HCT116 (cell line): ENCODE measurements around the gene CALHM2. TPM values are rescaled to one million over a fixed set of nuclear protein-coding genes. Genes with fewer than 3 reads are reported as not detected.
A peak's percentile ranks its signal among the peaks of the same experiment; 100 is the strongest.

ENCODE experiments used
- ATAC-seq: fragments of 200-7000 bp; cut with Tn5 transposase; 2 replicates; pipeline ENCODE4 v1.9.1; 2020; ENCODE audit warnings: mild to moderate bottlenecking, moderate library complexity
- BruUV-seq: library from RNA; stranded (reverse); fragments of 400-500 nt; replicated peaks from 2 replicates; lab custom pipeline; 2021; lab: Mats Ljungman, UMichigan
- CTCF ChIA-PET: fragments of 300-600 bp; sonication (Branson Sonifier 250); formaldehyde crosslinking; loops from one replicate; lab custom pipeline; 2021; ENCODE audit warnings: antibody characterized with exemption; lab: Charles Lee
- POLR2A ChIA-PET: fragments of 300-600, 350-600 bp; sonication (Branson Sonifier 250); formaldehyde crosslinking; loops from one replicate; lab custom pipeline; 2021; ENCODE audit warnings: antibody characterized with exemption; lab: Charles Lee
- RAD21 ChIA-PET, 2 experiments: fragments of 300-600 bp; sonication (Branson Sonifier 250); formaldehyde crosslinking; loops; one replicate each; lab custom pipeline; 2023; ENCODE audit warnings: low total read pairs in 2 of 2; ENCODE audit not compliant: uncharacterized antibody in 2 of 2, unreplicated experiment in 2 of 2, low non-redundant PET in 1 of 2; lab: Charles Lee
- DNase-seq: peaks from one replicate; pipeline ENCODE4 v3.0.0-alpha.2; 2010; ENCODE audit warnings: low read depth, low spot score
- H2AFZ ChIP-seq: fragments of 200-600 bp; shearing (Covaris generic), sonication (generic); 2 replicates; pipeline ENCODE4 v1.6.1; 2017; ENCODE audit warnings: low read depth, mixed run types, mixed read lengths, antibody characterized with exemption, low read length; ENCODE audit not compliant: poor library complexity, severe bottlenecking
- H3K27ac ChIP-seq: 2 replicates; pipeline ENCODE4 v1.5.1; 2012; ENCODE audit warnings: low read depth, low read length
- H3K27me3 ChIP-seq: fragments of 200-600 bp; sonication (generic); 2 replicates; pipeline ENCODE4 v1.6.1; 2016; ENCODE audit warnings: mixed run types, low read length, mixed read lengths; ENCODE audit not compliant: insufficient read depth
- H3K36me3 ChIP-seq, 2 experiments: fragments of 200-500 bp in 1 of 2; fragments of 200-600 bp in 1 of 2; sonication (Bioruptor generic) in 1 of 2; sonication (generic) in 1 of 2; 2 replicates each; pipeline versions ENCODE4 v1.5.1 to v1.6.1; 2014 to 2016; ENCODE audit warnings: low read length in 2 of 2, inconsistent platforms in 1 of 2, mixed read lengths in 1 of 2, mixed run types in 1 of 2; ENCODE audit not compliant: insufficient read depth in 2 of 2, control insufficient read depth in 1 of 2
- H3K4me1 ChIP-seq, 2 experiments: fragments of 200-600 bp in 1 of 2; sonication (generic) in 1 of 2; 2 replicates each; pipeline versions ENCODE4 v1.5.1 to v1.6.1; 2012 to 2017; ENCODE audit warnings: low read length in 2 of 2, inconsistent platforms in 1 of 2, mild to moderate bottlenecking in 1 of 2, mixed read lengths in 1 of 2, mixed run types in 1 of 2, moderate library complexity in 1 of 2; ENCODE audit not compliant: insufficient read depth in 2 of 2, control insufficient read depth in 1 of 2
- H3K4me2 ChIP-seq: fragments of 200-600 bp; sonication (generic); 2 replicates; pipeline ENCODE4 v1.6.1; 2017; ENCODE audit warnings: mixed run types, low read length, mixed read lengths
- H3K4me3 ChIP-seq, 2 experiments: fragments of 200-600 bp in 1 of 2; sonication (generic) in 1 of 2; replicated peaks in 1 of 2; 2 replicates each; pipeline ENCODE4 v1.5.1; 2011 to 2016; ENCODE audit warnings: low read length in 2 of 2, control low read depth in 1 of 2, low read depth in 1 of 2, mild to moderate bottlenecking in 1 of 2, mixed read lengths in 1 of 2, mixed run types in 1 of 2
- H3K79me2 ChIP-seq: fragments of 200-600 bp; sonication (generic); 2 replicates; pipeline ENCODE4 v1.6.1; 2017; ENCODE audit warnings: mild to moderate bottlenecking, mixed run types, low read length, moderate library complexity, mixed read lengths; ENCODE audit not compliant: insufficient read depth
- H3K9ac ChIP-seq: fragments of 200-600 bp; sonication (generic); 2 replicates; pipeline ENCODE4 v1.6.1; 2016; ENCODE audit warnings: low read length, mixed read lengths
- H3K9me2 ChIP-seq: fragments of 200-600 bp; sonication (generic), shearing (Covaris generic); 2 replicates; pipeline ENCODE4 v1.6.1; 2017; ENCODE audit warnings: mixed run types, mild to moderate bottlenecking, moderate library complexity; ENCODE audit not compliant: insufficient read depth
- H3K9me3 ChIP-seq, 2 experiments: fragments of 200-500 bp in 1 of 2; fragments of 200-600 bp in 1 of 2; sonication (Bioruptor generic) in 1 of 2; sonication (generic) in 1 of 2; 2 replicates each; pipeline ENCODE4 v1.6.1; 2014 to 2017; ENCODE audit warnings: low read length in 2 of 2, mixed read lengths in 2 of 2, inconsistent platforms in 1 of 2, low read depth in 1 of 2, mild to moderate bottlenecking in 1 of 2, mixed run types in 1 of 2, moderate library complexity in 1 of 2; ENCODE audit not compliant: control insufficient read depth in 1 of 2, insufficient read depth in 1 of 2
- H4K20me1 ChIP-seq: fragments of 200-600 bp; sonication (generic), shearing (Covaris generic); 2 replicates; pipeline ENCODE4 v1.6.1; 2017; ENCODE audit warnings: mixed run types, mild to moderate bottlenecking, moderate library complexity; ENCODE audit not compliant: insufficient read depth
- EZH2 ChIP-seq: fragments of 200-600 bp; sonication (generic); IDR thresholded peaks from 2 replicates; pipeline ENCODE4 v1.6.1; 2017; ENCODE audit warnings: antibody characterized with exemption, mixed run types
- EZH2phosphoT487 ChIP-seq: fragments of 200-600 bp; IDR thresholded peaks from 2 replicates; pipeline ENCODE4 v1.6.1; 2018; ENCODE audit warnings: antibody characterized with exemption, borderline replicate concordance
- FOSL1 ChIP-seq: IDR thresholded peaks from 2 replicates; pipeline ENCODE4 v1.6.1; 2012; ENCODE audit warnings: low read depth
- POLR2A ChIP-seq: IDR thresholded peaks from 2 replicates; pipeline ENCODE4 v1.7.0; 2011; ENCODE audit warnings: borderline replicate concordance; ENCODE audit not compliant: insufficient read depth, insufficient read length; ENCODE audit errors: extremely low read depth
- POLR2AphosphoS5 ChIP-seq: IDR thresholded peaks from 2 replicates; pipeline ENCODE4 v1.6.1; 2011; ENCODE audit warnings: mild to moderate bottlenecking, low read depth, low read length, moderate library complexity
- RAD21 ChIP-seq: IDR thresholded peaks from 2 replicates; pipeline ENCODE4 v1.6.1; 2012; ENCODE audit warnings: low read depth, mild to moderate bottlenecking
- SIN3A ChIP-seq: IDR thresholded peaks from 2 replicates; pipeline ENCODE4 v1.6.1; 2012; ENCODE audit warnings: low read depth
- SP1 ChIP-seq: IDR thresholded peaks from 2 replicates; pipeline ENCODE4 v1.6.1; 2012; ENCODE audit warnings: low read depth
- SRF ChIP-seq: IDR thresholded peaks from 2 replicates; pipeline ENCODE4 v1.6.1; 2012; ENCODE audit warnings: low read depth
- TCF7L2 ChIP-seq: IDR thresholded peaks from 2 replicates; pipeline ENCODE4 v1.7.0; 2011; ENCODE audit warnings: borderline replicate concordance, inconsistent platforms; ENCODE audit not compliant: insufficient read depth, insufficient read length; ENCODE audit errors: extremely low read depth
- YY1 ChIP-seq: IDR thresholded peaks from 2 replicates; pipeline ENCODE4 v1.6.1; 2011; ENCODE audit warnings: low read length, low read depth, moderate library complexity, mild to moderate bottlenecking; ENCODE audit not compliant: insufficient replicate concordance; ENCODE audit errors: extremely low read depth
- ZNF274 ChIP-seq: fragments of 200-500 bp; sonication (Bioruptor generic); IDR thresholded peaks from 2 replicates; pipeline ENCODE4 v1.6.1; 2014; ENCODE audit warnings: mild to moderate bottlenecking, low read depth, low read length, inconsistent platforms
- intact Hi-C: fragments of 100-400 bp; cut with micrococcal nuclease; formaldehyde crosslinking; loops from 2 replicates; pipeline ENCODE4 v1.10.0; 2022
- total RNA-seq: library from RNA; stranded (reverse); gene quantifications from one replicate; pipeline ENCODE4 v1.2.1, GENCODE V29; 2021; ENCODE audit not compliant: unreplicated experiment
- TF ChIP-seq, protein P1 (sequence below), 3 experiments: fragments of 200-600 bp in 1 of 3; sonication (generic) in 1 of 3; IDR thresholded peaks in 2 of 3; conservative IDR thresholded peaks in 1 of 3; 2 replicates each; pipeline ENCODE4 v1.5.1; 2012 to 2017; ENCODE audit warnings: low read depth in 2 of 3, low read length in 2 of 3, antibody characterized with exemption in 1 of 3, borderline replicate concordance in 1 of 3, control low read depth in 1 of 3, mild to moderate bottlenecking in 1 of 3, mixed read lengths in 1 of 3, mixed run types in 1 of 3, moderate library complexity in 1 of 3; ENCODE audit not compliant: insufficient read depth in 1 of 3
- TF ChIP-seq, protein P2 (sequence below): IDR thresholded peaks from 2 replicates; pipeline ENCODE4 v1.6.1; 2012; ENCODE audit warnings: low read depth
- TF ChIP-seq, protein P3 (sequence below): IDR thresholded peaks from 2 replicates; pipeline ENCODE4 v1.6.1; 2011; ENCODE audit warnings: mild to moderate bottlenecking, low read length, moderate library complexity; ENCODE audit not compliant: insufficient replicate concordance; ENCODE audit errors: extremely low read depth
- TF ChIP-seq, protein P4 (sequence below): IDR thresholded peaks from 2 replicates; pipeline ENCODE4 v1.6.1; 2012

The CALHM2 gene
- total RNA-seq, 1 experiment from 2014 or later: 46.1 TPM

DNA sequence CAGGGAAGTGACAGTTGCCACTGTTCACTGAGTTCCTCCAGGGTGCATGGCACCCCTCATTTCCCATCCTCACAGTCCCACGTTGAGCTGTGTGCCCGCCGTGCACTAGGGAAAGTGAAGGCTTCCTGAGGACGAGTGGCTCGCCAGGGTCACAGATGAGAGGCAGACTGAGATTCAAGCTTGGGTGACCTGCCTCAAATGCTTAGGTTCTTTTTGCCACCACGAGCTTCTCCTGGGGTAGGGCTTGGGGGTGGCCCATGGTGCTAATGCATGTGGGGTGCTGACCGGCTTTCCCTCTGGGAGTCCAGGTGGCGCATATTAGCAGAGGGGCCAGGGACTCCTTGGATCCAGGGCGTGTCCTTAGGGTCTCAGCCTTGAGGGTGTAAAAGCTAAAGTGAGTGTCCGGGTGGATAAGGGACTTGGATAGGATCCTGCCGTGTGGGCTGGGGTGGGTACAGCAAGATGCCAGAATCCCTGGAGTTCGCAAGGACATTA, 1.9 kb downstream of the CALHM2 start:
- Histone ChIP-seq H3K4me1 (peaks cover 11 to 55% of the 10 kb centered on the region in 2 experiments; a peak in 3 of 4 replicates), H3K27ac (peak overlapping the region; percentile 83), H4K20me1 (no peaks in the 10 kb centered on the region), H2AFZ (no peak overlapping the region), H3K9ac (peak overlapping the region; percentile 88), H3K36me3 (peaks cover 32 to 38% of the 10 kb centered on the region in 2 experiments), H3K79me2 (peaks cover 9% of the 10 kb centered on the region; the same call in 1 of the 2 replicates), H3K9me3 (no peaks in the 10 kb centered on the region), H3K27me3 (no peaks in the 10 kb centered on the region), H3K4me2 (peak overlapping the region; percentile 99), H3K9me2 (no peaks in the 10 kb centered on the region), H3K4me3 (peak overlapping the region; percentile 89 to 93)
- RAD21 ChIA-PET: interaction anchor here in 1 of 2 experiments (1.2 kb wide), 1 partner anchor 36 kb away, joined by 3 read pairs; no protein-coding TSS in a partner anchor
- BruUV-seq: TSS peak; percentile 42
- DNase-seq (no peak), ATAC-seq (no peak)
- CTCF ChIA-PET: interaction anchor here (0.7 to 2.3 kb wide), 3 partner anchors 26 to 143 kb away, joined by 3 to 13 read pairs (median 3); partner anchors contain the start of genes ATP5MK and PDCD11
- TF ChIP-seq ZNF274 (no peak), EZH2 (no peak), SP1 (no peak), RAD21 (no peak), FOSL1 (no peak), TCF7L2 (no peak), POLR2AphosphoS5 (no peak), SRF (no peak), POLR2A (no peak), SIN3A (no peak), EZH2phosphoT487 (no peak), YY1 (no peak)
- TF ChIP-seq, protein P1, sequence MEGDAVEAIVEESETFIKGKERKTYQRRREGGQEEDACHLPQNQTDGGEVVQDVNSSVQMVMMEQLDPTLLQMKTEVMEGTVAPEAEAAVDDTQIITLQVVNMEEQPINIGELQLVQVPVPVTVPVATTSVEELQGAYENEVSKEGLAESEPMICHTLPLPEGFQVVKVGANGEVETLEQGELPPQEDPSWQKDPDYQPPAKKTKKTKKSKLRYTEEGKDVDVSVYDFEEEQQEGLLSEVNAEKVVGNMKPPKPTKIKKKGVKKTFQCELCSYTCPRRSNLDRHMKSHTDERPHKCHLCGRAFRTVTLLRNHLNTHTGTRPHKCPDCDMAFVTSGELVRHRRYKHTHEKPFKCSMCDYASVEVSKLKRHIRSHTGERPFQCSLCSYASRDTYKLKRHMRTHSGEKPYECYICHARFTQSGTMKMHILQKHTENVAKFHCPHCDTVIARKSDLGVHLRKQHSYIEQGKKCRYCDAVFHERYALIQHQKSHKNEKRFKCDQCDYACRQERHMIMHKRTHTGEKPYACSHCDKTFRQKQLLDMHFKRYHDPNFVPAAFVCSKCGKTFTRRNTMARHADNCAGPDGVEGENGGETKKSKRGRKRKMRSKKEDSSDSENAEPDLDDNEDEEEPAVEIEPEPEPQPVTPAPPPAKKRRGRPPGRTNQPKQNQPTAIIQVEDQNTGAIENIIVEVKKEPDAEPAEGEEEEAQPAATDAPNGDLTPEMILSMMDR (IDR thresholded peaks at IDR 0.05 in 2 of 3, conservative IDR thresholded peaks at IDR 0.05 in 1 of 3; ENCODE audit: borderline replicate concordance in 1 of 3, insufficient read depth in 1 of 3, low read depth in 2 of 3, low read length in 2 of 3): no peak
- TF ChIP-seq, protein P2, sequence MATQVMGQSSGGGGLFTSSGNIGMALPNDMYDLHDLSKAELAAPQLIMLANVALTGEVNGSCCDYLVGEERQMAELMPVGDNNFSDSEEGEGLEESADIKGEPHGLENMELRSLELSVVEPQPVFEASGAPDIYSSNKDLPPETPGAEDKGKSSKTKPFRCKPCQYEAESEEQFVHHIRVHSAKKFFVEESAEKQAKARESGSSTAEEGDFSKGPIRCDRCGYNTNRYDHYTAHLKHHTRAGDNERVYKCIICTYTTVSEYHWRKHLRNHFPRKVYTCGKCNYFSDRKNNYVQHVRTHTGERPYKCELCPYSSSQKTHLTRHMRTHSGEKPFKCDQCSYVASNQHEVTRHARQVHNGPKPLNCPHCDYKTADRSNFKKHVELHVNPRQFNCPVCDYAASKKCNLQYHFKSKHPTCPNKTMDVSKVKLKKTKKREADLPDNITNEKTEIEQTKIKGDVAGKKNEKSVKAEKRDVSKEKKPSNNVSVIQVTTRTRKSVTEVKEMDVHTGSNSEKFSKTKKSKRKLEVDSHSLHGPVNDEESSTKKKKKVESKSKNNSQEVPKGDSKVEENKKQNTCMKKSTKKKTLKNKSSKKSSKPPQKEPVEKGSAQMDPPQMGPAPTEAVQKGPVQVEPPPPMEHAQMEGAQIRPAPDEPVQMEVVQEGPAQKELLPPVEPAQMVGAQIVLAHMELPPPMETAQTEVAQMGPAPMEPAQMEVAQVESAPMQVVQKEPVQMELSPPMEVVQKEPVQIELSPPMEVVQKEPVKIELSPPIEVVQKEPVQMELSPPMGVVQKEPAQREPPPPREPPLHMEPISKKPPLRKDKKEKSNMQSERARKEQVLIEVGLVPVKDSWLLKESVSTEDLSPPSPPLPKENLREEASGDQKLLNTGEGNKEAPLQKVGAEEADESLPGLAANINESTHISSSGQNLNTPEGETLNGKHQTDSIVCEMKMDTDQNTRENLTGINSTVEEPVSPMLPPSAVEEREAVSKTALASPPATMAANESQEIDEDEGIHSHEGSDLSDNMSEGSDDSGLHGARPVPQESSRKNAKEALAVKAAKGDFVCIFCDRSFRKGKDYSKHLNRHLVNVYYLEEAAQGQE: no peak
- TF ChIP-seq, protein P3, sequence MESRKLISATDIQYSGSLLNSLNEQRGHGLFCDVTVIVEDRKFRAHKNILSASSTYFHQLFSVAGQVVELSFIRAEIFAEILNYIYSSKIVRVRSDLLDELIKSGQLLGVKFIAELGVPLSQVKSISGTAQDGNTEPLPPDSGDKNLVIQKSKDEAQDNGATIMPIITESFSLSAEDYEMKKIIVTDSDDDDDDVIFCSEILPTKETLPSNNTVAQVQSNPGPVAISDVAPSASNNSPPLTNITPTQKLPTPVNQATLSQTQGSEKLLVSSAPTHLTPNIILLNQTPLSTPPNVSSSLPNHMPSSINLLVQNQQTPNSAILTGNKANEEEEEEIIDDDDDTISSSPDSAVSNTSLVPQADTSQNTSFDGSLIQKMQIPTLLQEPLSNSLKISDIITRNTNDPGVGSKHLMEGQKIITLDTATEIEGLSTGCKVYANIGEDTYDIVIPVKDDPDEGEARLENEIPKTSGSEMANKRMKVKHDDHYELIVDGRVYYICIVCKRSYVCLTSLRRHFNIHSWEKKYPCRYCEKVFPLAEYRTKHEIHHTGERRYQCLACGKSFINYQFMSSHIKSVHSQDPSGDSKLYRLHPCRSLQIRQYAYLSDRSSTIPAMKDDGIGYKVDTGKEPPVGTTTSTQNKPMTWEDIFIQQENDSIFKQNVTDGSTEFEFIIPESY: no peak
- TF ChIP-seq, protein P4, sequence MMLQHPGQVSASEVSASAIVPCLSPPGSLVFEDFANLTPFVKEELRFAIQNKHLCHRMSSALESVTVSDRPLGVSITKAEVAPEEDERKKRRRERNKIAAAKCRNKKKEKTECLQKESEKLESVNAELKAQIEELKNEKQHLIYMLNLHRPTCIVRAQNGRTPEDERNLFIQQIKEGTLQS: no peak
- POLR2A ChIA-PET: interaction anchor here (1.2 kb wide), 1 partner anchor 10 kb away, joined by 4 read pairs; no protein-coding TSS in a partner anchor
- intact Hi-C loops: loop anchor here (2.0 kb wide), 1 partner anchor 33 kb away; no protein-coding TSS in a partner anchor
